Stimulated activated CD8-positive, alpha-beta memory T cell treated with anti-CD3 and anti-CD28 coated beads, Interleukin-15, amount 100 ng/mL, for 48 hours (primary cell): ENCODE results near the gene ST6GALNAC1.
"Not testable (repeated sequence)": the region's sequence is repeated elsewhere in the genome, so short reads cannot be mapped to it uniquely, and the experiment has no call there.

Source experiments
- DNase-seq, 2 donors: peaks; one replicate each; pipeline ENCODE4 v3.0.0-alpha.2; 2020; ENCODE audit warnings: low read depth in 2 of 2

Gene ST6GALNAC1

GRCh38 chr17:76612465-76612864 is 31.1 kb downstream of the ST6GALNAC1 start:
- no peak for DNase-seq

DNA sequence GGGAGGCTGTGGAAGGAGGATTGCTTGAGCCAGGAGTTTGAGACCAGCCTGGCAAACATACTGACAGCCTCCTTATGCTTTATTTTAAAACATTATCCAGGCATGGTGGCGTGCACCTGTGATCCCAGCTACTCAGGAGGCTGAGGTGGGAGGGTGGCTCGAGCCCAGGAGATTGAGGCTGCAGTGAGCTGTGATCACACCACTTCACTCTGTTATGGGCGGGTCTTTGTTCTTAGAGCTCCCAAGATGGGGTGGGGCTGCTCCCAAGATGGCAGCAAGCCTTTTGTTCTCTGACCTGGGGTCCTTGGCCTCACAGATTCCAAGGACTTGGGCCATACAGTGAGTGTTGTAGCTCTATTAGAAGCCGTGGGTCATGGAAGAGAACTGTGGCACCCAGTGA is 31.8 kb downstream of the ST6GALNAC1 start:
- DNase-seq = no peak

DNA sequence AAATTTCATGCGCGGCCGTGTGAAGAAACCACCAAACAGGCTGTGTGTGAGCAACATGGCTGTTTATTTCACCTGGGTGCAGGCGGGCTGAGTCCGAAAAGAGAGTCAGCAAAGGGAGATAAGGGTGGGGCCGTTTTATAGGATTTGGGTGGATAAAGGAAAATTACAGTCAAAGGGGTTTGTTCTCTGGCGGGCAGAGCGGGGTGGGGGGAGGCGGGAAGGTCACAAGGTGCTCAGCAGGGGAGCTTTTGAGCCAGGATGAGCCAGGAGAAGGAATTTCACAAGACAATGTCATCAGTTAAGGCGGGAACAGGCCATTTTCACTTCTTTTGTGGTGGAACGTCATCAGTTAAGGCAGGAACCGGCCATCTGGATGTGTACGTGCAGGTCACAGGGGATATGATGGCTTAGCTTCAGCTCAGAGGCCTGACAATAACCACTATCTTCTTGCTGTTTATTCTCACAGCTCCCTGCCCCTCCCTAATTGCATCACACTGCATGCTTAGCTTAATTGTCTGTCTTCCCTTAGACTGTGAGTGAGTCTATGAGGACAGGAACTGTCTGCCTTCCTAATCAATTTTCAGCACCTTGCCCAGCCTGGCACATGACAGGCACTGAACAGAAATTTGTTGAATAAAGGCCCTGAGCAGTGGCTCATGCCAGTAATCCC is 32.3 kb downstream of the ST6GALNAC1 start:
- not testable (repeated sequence) for DNase-seq

DNA sequence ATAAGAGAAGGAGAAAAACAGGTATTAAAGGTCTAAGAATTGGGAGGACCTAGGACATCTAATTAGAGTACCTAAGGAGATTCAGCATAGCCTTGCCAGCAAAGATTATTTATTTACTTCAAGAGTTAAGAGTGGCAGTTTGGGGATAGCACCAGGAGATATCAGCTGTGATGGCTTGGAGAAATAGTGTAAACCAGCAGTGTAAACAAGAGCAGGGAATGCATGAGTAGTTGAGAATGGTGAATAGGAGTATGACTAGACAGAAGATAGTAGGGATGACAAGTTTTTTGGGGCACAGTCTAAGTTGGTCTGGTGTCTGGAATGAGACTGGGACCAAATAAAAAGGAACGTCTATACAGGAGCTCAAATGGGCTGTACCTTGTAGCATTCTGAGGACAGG is 36.9 kb downstream of the ST6GALNAC1 start:
- DNase-seq = not testable (repeated sequence)

DNA sequence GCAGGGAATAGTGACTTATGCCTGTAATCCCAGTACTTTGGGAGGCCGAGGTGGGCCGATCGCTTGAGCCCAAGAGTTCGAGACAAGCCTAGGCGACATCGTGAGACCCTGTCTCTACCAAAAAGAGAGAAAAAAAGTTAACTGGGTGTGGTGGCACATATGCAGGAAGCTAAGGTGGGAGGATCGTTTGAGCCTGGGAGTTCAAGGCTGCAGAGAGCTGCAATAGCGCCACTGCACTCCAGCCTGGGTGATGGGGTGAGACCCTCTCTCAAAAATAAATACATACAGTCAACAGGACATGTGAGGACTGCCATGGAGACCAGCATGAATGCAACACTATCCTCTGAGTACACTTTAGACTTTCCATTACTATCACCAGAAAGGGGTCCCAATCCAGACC is 42.5 kb downstream of the ST6GALNAC1 start:
- DNase-seq = no peak

DNA sequence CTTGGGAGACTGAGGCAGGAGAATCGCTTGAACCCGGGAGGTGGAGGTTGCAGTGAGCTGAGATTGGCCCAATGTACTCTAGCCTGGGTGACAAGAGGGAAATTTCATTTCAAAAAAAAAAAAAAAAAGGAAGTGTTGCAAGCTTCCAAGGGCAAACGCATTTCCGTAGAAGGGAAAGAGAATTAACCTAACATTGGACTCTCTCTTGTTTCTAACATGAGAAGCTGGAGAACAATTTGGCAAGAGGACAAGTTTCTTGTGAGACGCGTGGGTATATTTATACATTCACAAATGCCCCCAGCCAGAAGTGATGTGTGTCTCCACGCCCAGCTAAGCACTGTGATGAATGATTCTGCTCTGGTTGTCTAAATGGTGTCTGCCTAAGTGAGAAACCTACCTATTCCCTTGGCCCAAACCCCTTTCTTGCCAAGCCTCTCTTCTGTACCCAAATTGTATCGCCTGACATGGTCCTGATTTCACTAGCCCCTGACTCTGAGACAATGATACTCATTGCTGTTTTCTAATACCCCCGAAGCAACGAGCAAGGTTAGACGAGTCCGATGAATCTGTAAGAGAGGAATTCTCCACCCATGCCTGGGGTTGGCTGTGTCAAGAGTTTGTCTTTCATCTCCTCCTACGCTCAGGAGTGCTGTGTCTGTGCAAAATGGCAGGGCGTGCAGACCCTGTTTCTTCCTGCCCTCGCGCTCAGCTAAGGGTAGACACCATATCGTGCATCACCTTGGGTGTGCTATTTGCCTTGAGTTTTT is 43.7 kb downstream of the ST6GALNAC1 start:
- no peak for DNase-seq

- no peak for DNase-seq
Measured at GRCh38 chr17:76598004-76598439, 45.5 kb downstream of the ST6GALNAC1 start.

- DNase-seq = no peak
Measured at GRCh38 chr17:76597156-76598003, 46.2 kb downstream of the ST6GALNAC1 start.

- DNase-seq = no peak
Measured at GRCh38 chr17:76594690-76595089, 48.9 kb downstream of the ST6GALNAC1 start.

- no peak for DNase-seq
Measured at GRCh38 chr17:76593959-76594358, 49.6 kb downstream of the ST6GALNAC1 start.

- DNase-seq = no peak
Measured at GRCh38 chr17:76593384-76593826, 50.2 kb downstream of the ST6GALNAC1 start.

DNA sequence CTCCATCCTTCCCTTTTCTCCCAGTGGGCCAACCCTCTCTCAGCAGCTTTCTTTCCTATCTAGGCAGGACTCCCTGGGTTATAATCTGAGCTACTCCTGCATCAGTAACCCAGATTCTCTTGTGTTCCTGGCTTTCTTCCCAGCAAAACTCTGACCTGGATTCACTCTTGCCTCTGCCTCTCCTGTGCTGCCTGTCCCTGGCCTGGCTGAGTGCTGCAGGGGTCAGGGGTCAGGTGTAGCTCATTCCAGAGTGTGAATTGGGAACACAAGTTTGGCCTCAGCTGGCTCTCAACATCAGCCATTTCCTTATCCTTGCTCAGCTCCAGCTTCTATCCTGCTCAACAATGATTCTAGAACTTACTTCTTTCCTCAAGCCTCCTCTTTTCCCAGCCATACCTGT is 55.4 kb downstream of the ST6GALNAC1 start:
- DNase-seq = no peak

DNA sequence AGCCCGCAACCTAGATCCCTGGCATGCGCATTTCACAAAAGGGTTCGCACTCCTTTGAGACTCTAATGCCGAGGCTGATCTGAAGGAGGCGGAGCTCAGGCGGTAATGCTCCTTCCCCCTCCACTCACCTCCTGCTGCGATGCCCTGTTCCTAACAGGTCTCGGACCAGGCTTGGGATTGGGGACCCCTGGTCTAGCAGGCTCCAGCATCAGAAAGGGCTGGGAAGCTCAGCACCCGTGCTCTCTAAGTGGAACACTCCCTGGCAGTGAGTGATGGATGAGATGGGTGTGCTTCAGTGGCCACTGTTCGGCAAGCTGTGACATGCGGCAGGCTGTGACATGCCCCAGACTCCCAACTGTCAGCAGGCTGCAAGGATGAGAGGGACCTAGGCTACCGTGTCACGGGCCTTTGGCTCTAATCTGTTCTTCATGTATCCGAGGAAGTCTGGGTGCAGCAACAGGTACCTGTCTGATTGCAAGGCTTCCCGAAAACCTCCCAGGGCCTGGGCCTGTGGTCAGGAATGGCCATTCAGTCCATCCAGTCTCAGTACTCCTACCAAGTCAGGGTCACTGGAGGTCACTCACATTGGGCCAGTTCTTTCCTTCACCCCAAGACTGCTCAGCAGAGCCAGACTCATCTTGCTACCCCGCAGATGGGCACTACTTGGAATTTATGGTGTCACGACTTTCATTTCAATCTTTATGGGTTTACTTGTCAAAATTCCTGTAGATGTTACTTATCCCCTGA is 56.6 kb downstream of the ST6GALNAC1 start:
- DNase-seq = no peak

GRCh38 chr17:76585649-76586593 is 57.6 kb downstream of the ST6GALNAC1 start, which contains the start of gene ST6GALNAC2:
ST6GALNAC2 (minus strand) TSS chr17:76585860; CDS start chr17:76585808, 52 bp downstream.
- no peak for DNase-seq

DNA sequence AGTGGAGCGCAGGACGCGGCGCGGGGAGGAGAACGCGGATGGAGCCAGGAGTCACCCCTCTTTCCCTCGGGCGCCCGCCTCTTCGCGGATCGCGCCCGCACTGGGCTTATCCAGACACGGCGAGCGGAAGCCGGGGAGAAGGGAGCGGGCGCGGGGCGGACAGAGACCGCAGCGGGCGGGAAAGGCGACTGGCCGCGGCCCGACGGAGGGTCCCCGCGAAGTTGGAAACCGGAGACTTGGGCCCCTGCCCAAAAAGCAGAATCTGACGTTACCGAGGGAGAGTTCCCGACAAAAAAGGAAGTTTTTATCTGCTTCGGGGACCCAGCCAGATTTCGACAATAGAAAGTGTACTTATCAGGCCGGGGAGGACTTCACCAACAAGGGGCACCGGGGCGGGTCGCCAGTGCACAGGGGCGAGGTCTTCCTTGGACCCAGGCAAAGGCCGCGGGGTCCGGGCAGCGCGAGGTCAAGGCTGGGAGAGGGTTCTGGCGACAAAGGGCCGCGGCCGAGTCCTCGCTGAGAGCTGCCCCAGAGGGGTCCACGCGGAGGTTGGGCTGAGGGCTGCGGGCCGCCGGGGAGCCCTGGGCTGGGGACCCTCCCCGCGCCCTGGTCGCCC is 58.4 kb downstream of the ST6GALNAC1 start:
- DNase-seq = no peak

DNA sequence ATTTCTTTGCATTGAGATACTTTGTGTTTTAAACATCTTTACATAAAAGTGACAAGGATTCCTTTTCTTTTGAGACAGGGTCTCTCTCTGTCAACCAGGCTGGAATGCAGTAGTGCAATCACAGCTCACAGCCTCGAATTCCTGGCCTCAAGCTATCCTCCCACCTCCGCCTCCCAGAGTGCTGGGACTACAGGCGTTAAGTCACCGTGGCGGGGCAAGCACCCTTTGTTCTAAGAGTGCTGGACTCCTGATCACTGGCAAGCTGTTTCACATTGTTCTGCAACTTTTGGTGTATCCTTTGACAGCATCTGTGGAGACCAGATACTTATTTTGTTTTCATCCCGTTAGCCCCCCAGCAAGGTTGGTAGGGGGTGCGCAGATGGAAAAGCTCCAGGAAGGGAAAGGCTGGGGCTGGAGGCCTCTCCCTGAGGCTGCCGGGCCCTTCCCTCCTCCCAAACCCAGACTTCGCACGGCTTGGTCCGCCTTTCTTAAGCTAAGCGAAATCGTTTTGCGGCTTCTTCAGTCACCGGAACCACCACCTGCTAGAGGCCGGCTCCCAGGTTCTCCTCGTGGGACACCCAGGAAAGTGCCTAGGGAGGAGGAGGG is 59.0 kb downstream of the ST6GALNAC1 start:
- DNase-seq = no peak

DNA sequence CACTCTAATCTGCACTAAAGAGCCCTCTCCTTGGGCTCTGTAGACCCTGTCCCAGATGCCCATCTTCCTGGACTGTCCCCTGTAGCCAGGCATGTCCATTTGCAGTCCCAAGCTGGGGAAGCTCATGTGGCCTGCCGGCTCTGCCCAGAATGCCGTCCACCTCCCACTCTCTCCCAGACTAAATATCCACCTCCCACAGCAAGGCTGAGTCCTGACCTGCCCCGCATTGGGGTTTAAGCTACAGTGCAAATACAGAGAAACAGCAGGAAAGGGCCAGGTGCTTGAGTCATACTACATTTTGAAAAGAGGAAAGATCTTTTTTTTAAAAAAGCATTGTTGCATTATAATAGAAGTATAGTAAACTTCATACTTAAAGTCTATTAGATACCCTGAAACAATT is 60.9 kb downstream of the ST6GALNAC1 start:
- DNase-seq = no peak

GRCh38 chr17:76581515-76581914 is 62.0 kb downstream of the ST6GALNAC1 start:
- DNase-seq = no peak

DNA sequence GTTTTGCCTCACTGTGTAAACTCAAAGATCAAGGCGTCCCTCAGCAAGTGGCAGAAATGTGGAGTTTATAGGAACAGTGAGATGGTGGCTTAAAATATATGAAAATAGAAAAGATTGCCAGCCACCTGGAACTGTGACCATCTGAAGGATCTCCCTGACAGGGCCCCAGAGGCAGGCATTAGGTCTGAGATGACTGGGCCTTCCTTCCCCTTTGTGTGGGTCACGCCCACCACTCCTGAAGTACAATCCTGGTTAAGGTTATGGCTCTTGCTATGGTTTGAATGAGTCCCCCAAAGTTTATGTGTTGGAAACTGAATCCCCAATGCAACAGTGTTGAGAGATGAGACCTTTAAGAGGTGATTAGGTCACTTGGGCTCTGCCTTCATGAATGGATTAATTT is 64.3 kb downstream of the ST6GALNAC1 start:
- no peak for DNase-seq
